8988T (cell line): ENCODE results near the gene CHAC1.
"Not testable (repeated sequence)": the region's sequence is repeated elsewhere in the genome, so short reads cannot be mapped to it uniquely, and the experiment has no call there.

Source experiments
- DNase-seq: peaks from one replicate; pipeline ENCODE4 v3.0.0; 2011

CHAC1 gene

GRCh38 chr15:40938536-40938870 is 14.8 kb upstream of the CHAC1 start:
- no peak for DNase-seq

- no peak for DNase-seq
These were observed 12.9 kb upstream of the CHAC1 start for GRCh38 chr15:40940296-40940801.

- no peak for DNase-seq
These were observed 12.2 kb upstream of the CHAC1 start for GRCh38 chr15:40941068-40941527.

- peak; percentile 90 for DNase-seq
These were observed 11.5 kb upstream of the CHAC1 start for GRCh38 chr15:40941528-40942336.

GRCh38 chr15:40942337-40942854 is 10.9 kb upstream of the CHAC1 start:
- no peak for DNase-seq

GRCh38 chr15:40942878-40943277 is 10.4 kb upstream of the CHAC1 start:
- DNase-seq: no peak

GRCh38 chr15:40943764-40944365 is 9.4 kb upstream of the CHAC1 start:
- DNase-seq: no peak

- DNase-seq: no peak
These were observed 8.6 kb upstream of the CHAC1 start for GRCh38 chr15:40944510-40945296.

GRCh38 chr15:40948706-40949473 is 4.4 kb upstream of the CHAC1 start:
- no peak for DNase-seq

- DNase-seq: no peak
These were observed 3.5 kb upstream of the CHAC1 start for GRCh38 chr15:40949756-40950207.

- no peak for DNase-seq
These were observed 1.5 kb upstream of the CHAC1 start for GRCh38 chr15:40951764-40952163.

GRCh38 chr15:40952301-40952900 is 870 bp upstream of the CHAC1 start:
- DNase-seq: no peak

- no peak for DNase-seq
These were observed 423 bp downstream of the CHAC1 start for GRCh38 chr15:40953713-40954074.

- DNase-seq: not testable (repeated sequence)
These were observed 1.0 kb downstream of the CHAC1 start for GRCh38 chr15:40954158-40954848.

GRCh38 chr15:40955141-40955903 is 2.1 kb downstream of the CHAC1 start:
- DNase-seq: no peak

GRCh38 chr15:40955930-40956540 is 2.8 kb downstream of the CHAC1 start:
- no peak for DNase-seq

GRCh38 chr15:40956541-40956982 is 3.3 kb downstream of the CHAC1 start:
- DNase-seq: no peak

GRCh38 chr15:40957041-40957555 is 3.8 kb downstream of the CHAC1 start:
- no peak for DNase-seq

GRCh38 chr15:40957581-40958051 is 4.3 kb downstream of the CHAC1 start:
- DNase-seq: no peak

- no peak for DNase-seq
These were observed 4.9 kb downstream of the CHAC1 start for GRCh38 chr15:40958146-40958545.
